Fibroblast of upper back skin (primary cell): ENCODE measurements around the gene RPUSD3.

Source experiments
- DNase-seq: peaks from one replicate; pipeline ENCODE4 v3.0.0-alpha.2; 2013

Gene RPUSD3

DNA sequence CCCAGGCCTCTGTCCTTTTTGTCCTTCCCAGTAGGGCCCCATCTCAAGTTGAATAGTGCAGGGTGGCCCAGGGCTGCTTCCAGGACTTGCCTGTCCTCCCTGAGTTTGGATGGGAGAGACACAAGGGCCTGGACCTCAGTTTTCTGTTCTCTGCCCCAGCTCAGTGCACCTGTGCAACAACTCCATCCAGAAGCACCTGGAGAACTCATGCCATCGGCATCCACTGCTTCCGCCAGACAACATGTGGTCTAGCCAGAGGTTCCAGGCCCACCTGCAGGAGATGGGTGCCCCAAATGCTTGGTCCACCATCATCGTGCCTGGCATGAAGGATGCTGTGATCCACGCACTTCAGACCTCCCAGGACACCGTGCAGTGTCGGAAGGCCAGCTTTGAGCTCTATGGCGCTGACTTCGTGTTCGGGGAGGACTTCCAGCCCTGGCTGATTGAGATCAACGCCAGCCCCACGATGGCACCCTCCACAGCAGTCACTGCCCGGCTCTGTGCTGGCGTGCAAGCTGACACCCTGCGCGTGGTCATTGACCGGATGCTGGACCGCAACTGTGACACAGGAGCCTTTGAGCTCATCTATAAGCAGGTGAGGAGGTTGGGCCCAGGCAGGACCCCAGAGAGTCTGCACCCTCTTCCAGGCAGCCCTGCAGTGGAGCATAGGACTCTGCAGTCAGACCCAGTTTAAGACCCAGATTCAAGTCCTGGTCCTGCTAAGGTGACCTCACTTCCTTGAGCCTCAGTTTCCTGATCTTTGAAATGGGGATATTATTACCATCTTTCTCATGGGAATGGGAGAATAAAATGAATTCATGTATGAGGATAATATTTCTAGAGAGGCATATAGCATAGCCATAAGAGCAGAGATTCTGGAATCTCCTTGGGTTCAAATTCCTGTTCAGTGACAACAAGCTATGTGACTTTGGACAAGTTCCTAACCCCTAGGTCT lies 14.7 kb downstream of the RPUSD3 start:
- no peak for DNase-seq

DNA sequence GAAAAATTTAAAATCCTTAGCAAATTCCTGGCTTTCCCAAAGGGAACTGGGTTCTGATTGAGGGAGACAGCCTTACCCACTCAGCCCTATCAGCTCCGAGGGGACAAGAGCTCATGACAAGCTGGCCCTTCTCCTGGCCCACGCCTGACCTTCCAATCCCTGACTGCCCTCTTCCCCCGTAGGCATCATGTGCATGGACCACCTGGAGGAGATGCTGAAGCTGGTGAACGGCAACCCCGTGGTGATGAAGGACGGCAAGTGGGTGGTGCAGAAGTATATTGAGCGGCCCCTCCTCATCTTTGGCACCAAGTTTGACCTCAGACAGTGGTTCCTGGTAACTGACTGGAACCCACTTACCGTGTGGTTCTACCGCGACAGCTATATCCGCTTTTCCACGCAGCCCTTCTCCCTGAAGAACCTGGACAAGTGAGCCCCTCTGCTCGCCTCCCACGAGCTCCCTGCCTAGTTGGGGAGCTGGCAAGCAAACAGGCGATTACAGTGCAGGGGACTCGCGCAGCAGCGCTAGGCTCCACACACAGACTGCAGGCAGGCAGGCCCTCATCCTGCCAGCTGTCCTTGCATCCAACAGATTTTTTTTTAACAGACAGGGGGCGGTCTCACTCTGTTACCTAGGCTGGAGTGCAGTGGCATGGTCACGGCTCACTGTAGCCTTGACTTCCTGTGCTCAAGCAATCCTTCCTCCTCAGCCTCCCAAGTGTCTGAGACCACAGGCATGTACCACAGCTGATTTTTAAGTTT lies 16.8 kb downstream of the RPUSD3 start:
- DNase-seq: peak; percentile 11

DNA sequence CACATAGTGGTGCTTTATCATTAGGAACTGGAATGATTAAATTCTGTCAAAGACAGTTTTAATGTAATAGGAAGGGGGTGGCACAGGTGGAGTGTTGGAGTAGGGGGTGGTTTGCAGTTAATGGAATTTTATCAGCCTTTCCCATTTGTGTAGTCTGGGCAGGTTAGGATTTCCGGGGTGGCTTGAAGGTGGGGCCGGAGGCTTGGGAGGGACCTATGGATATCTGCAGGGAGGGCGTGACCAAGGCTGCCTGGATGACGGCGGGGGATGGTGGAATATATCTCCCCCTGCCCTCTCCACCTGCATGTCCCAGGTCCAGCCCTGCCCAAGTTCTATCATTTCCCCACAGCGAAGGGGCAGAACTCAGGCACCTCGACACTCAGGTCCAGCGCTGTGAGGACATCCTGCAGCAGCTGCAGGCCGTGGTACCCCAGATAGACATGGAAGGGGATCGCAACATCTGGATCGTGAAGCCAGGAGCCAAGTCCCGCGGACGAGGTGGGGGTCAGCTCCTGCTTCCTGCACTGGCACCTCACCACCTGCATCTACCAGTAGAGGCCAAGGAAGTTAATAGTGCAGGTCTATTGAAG lies 18.3 kb downstream of the RPUSD3 start:
- no peak for DNase-seq

DNA sequence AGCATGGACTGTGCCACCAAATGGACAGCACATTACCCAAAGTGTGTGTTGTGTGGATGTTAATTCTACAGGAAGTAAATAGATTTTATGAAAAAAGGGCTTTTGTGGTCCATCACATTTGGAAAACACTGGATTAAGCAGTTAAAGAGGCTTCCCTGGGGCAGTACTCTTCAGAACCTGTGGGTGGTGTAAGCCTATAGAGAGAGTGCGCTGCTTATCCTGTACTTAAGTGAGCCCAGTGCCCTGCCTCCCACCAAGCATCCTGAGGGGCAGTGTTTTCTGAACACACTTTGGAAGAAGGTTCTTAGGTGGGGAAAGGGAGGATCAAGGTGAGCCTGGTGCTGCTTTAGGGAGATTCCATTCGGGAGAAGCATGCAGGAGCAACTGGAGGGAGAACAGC lies 22.9 kb downstream of the RPUSD3 start:
- no peak for DNase-seq

DNA sequence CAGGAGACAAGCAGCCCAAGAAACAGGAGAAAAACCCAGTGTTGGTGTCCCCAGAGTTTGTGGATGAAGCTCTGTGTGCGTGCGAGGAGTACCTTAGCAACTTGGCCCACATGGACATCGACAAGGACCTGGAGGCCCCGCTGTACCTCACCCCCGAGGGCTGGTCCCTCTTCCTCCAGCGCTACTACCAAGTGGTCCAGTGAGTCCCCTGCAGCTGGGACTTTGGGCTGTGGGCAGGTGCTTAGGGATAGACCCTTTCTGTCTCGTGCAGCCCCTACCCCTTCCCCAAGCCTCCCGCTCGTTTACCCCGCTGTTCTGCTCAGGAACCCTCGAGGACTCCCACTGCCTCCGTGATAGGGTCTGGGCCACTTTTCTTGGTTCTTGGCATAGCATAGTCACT lies 23.3 kb downstream of the RPUSD3 start:
- no peak for DNase-seq

DNA sequence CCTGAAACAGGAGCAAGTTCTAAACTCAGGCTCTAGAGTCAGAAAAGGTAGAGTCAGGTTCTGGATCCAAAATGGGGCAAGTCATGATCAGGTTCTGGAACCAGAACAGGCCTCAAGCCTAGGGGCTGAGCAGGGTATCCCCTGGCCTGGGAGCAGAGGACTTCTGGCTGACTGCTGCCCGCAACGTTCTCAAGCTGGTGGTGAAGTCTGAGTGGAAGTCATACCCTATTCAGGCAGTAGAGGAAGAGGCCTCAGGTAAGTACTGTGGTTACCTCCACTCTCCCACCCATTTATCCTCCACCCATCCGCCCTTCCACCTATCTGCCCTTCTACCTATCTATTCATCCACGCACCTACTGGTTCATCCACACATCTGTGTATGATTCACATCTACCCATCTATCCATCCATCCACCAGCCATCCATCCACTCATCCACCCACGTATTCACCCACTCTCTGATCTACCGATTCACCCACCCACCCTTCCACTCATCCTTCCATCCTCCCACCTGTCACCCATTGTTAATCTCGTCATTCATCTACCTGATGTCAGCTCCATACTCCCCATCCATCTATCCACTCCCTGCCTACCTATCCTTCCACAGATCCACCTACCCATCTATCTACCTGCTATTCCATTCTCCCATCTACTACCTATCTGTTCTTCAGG lies 25.0 kb downstream of the RPUSD3 start:
- no peak for DNase-seq

DNA sequence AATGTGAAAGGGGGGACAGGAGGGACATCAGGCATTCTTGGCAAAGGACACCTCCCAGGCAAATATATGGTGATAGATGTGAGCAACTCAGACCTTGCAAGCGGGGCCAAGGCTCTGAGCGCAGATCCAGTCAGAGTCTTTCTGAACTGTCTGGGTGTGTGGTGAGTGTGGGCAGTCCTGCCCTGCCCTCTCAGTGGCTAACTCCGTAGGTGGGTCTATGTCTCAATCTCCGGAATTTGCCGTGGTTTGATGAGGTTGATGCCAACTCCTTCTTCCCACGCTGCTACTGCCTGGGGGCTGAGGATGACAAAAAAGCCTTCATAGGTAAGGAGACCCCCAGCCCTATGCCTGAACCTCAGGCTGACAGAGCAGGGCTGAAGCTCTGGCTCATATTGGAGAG lies 26.4 kb downstream of the RPUSD3 start:
- DNase-seq: no peak

DNA sequence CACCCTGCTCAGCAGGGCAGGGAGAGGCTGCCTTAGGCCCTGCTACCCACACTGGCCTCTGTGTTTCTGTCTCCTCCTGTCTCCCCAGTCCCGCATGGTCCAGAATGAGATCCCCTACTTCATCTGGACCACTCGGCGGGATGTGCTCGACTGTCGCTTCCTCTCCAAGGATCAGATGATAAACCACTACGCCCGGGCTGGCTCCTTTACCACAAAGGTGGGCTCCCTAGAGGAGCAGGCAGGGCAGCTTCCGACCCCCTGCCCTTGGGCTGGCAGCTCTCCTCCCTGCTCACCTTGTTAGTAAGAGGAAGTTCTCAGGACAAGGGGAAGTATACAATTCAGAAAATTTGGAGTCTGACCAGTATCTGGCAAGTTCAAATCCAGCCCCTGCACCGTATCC lies 27.8 kb downstream of the RPUSD3 start:
- no peak for DNase-seq

DNA sequence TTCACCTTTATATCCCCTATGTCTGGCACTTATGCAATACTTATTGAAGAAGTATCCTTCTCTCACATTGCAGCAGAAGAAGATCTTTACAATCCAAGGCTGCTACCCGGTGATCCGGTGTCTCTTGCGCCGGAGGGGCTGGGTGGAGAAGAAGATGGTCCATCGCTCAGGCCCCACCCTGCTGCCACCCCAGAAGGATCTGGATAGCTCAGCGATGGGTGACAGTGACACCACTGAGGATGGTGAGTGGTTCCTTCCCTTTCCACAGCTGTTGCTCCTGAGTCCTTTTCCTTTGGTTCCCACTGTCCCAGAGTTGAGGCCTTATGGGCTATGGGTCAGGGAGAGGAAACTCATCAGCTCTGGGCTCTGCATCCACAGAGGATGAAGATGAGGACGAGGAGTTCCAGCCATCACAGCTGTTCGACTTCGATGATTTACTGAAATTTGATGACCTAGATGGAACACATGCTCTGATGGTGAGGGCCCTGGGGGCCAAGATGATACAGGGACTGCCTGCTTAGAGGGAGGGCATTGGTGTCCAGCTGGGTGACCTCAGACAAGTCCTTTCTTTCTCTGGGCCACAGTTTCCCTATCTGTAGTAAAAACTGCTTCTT lies 30.8 kb downstream of the RPUSD3 start:
- DNase-seq: no peak

DNA sequence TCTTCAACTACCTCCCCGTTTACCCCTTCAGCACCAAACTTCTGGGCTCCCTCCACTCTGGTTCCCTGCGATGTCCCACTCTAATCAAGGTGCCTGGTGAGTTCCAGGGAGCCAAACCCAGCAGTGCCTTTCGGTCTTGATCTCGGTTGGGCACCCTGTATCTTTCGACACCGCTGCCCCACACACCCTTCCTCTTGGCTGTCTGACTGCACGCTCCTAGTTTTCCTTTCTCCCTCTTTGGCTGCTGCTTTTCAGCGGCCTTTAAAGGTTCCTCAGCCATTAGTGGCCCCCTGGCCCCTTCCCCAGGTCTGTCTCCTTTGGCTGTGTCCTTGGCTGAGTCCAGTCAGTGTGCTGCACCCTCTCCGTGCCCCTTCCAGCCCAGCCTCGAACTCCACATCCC lies 33.0 kb downstream of the RPUSD3 start:
- DNase-seq: no peak

DNA sequence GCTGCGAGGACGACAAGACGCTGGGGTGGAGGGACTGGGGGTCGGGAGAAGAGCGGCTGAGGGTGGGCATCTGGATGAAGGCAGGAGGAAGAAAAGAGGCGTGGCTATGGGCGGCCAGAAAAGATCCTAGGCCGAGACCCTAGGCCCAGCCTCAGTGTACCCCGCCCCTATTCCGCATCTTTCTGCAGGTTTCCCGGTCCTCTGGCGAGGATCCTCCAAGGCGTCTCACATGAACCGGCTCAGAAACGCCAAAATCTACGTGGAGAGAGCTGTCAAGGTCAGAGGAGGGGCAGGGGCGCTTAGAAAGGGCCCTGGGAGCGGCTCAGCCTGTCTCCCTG lies 33.4 kb downstream of the RPUSD3 start:
- no peak for DNase-seq

DNA sequence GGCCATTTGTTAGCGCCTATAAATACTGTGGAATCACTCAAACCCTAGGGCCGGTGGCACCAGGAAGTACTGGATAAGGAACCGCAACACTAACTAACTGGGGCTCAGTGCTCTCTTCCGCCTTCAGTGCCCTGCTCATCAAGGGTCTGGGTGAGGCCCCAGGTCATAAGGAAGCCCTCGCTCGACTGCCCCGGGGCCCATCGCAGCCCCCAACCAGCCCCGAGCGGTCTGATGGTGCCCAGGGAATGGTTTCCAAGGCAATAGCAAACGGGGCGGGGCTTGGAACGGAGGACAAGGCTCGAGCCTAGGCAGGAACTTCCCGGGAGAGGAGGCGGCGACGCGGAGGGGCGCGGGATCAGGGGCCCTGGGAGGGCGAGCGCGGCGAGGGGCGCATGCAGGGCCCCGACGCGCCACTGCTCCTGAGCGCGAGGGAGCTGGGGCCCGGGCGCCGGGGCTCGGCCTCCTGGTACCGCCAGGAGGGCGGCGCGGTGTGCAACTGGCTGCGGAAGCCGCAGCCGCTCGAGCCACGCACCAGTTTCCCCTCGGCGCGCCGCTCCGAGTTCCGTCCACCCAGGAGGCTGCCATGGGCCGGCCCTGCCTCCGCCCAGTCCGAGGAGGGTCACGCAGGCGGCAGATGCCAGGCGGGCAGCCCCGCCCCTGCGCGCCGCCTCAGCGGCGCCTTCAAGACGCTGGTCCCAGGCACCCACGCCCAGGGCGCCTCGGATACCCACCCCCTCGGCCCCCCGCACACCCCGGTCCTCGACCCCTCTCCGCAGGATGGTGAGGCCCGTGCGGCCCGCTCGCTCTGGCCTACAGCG lies 34.0 kb downstream of the RPUSD3 start, which contains the start of gene TTLL3:
Gene TTLL3 (plus strand): TSS at position 648 of the 818 bp plus-strand sequence. CDS start 400 bp downstream, outside the sequence.
- DNase-seq: peak; percentile 56

DNA sequence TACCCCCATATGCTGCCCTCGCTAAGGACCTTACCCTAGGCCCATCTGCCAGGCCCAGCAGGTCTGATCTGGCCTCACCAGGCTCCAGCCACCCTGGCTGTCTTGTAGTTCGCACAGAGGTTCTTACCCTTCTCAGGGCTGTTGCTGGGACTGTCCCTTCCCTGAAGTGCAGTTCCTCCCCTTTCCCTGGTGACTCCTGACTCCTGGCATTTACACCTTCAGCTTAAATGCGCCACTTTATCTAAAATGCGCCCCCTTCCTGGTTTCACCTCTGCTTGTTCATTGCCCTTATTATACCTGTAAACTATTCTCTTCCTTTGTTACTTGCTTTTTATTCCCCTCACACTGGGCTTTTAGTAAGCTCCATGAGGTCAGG lies 34.6 kb downstream of the RPUSD3 start:
- no peak for DNase-seq

DNA sequence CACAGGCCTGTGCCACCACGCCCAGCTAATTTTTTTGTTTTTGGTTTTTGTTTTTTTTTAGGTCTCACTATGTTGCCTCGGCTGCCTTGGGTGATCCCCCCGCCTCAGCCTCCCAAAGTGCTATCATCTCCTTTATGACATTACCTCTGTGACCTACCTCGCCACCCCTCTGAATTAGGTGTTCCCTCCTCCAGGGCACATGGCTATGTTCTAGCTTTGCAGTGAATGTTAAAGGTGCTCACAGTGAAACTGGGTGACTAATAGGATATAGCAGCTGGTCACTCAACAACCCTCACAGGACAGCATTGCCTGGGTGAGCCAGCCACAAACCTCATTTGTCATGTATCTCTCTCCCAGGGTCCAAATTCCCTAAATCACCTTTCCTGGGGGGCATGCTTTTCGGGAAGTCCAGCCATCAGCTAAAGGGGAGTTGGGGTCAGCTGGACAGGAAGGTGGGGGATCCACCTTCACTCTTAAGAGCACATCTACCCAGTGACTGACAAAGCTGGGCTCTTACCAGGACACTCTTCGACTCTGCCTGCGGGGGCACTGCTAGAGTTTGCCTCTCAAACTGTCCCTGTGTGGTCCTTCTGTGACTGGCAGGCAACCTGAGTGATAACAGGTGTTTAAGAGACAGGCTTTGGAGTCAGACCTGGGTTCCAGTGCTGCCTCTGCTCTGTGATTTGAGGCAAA lies 35.3 kb downstream of the RPUSD3 start:
- peak; percentile 23 for DNase-seq

DNA sequence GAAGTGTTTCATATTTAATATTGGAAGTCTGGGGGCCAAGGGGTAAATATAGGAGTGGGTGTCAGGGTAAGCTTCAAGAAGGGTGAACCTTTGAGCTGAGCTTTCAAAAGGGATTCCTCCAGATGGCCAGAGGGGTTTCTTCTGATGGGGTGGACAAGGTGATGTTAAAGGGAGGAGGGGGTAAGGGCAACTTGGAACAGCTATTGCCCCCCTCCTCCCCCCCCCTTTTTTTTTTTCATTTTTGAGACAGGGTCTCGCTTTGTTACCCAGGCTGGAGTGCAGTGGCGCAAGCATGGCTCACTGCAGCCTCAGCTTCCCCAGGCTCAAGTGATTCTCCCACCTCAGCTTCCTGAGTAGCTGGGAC lies 35.8 kb downstream of the RPUSD3 start:
- no peak for DNase-seq

DNA sequence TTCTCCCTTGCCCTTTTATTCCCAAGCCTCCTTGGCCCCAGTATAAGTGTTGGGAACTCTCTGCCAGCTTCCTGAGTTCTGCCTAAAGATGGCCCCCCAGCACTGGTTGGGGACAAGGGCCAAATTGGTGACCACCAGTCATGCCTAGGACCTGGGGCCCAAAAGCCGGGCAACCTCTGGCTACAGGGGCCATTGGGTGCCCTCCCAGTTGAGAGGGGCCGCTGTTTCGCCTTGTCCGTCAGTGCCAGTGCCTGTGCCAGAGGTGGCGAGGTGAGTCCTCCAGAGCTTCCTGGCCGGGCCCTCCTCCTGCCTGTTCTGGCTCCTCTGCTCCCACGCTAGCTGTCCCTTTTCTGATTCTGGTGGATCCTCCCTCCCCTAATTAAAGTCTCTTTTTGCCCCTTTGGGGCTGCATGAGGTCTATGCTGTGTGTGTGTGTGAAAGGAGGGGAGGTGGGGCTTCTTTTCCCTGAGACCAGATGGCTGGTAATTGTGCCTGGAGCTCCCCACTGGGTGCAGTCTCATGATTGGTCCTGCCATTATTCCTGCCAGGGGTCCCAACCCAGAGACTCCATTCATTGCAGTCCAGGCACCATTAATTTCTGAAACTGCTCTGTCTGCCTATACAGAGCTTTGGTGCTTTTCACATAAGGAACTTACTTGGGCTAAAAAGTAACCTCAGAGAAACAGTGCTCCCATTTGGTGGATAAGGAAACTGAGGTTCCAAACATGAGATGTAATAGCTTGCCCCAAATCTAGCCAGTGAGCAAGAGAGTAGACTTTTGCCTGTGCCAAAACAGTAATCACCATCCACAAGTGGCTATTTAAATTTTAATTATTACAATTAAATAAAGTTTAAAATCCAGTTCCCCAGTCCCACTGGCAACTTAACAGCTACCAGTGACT lies 36.9 kb downstream of the RPUSD3 start:
- DNase-seq: no peak

DNA sequence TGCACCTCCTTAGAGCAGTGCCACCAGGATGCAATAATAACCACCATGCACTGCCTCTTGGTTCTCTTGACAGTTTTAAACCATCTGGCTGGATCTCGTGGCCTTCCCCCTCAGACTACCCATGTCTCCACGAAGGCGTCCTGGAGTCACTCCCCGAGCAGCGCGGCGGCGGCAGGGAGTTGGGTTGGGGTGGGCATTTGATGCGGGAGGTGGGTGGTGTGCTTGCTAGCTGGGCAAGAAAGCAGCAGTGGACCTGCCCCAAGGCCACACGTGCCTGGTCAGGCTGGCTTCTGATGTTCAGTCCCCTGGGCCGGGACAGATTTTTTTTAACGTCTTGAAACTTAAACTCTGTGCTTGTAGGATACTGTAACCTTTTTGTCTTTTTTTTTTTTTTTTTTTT lies 37.7 kb downstream of the RPUSD3 start:
- DNase-seq: no peak

DNA sequence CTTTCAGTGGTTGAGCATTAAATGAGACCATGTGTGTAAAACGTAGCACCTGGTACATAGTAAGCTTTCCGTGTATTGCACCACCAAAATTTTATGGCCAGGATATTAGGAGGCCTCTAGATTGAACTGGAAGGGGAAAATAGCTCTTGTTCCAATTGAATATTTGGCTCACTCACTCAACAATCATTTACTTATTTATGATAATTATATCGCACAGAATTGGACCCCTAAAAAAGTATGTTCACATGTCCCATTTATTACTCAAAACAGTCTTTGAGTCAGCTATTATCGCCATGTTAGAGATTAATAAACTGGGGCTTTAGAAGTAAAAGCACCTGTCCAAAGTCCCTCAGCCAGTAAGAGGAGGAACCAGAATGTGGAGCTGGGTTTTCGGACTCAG lies 38.8 kb downstream of the RPUSD3 start:
- no peak for DNase-seq

DNA sequence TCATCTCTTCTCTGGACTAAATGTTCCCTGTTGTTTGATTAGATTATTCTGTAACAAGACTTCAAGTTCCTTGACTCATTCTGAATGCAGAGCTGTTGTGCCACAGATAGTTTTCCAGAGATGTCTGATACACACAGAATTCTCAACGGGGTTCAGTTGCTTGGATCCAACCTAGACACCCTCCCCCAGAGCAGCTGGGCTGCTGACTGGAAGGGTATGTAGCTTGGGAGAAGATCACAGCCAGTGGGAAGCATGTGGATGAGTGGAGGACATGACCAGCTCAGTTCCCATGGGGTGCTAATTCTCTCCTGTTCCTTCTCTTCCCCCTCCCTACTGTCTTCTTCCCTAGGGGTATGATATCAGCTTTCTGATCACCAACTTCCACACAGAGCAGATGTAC lies 40.3 kb downstream of the RPUSD3 start:
- DNase-seq: no peak

DNA sequence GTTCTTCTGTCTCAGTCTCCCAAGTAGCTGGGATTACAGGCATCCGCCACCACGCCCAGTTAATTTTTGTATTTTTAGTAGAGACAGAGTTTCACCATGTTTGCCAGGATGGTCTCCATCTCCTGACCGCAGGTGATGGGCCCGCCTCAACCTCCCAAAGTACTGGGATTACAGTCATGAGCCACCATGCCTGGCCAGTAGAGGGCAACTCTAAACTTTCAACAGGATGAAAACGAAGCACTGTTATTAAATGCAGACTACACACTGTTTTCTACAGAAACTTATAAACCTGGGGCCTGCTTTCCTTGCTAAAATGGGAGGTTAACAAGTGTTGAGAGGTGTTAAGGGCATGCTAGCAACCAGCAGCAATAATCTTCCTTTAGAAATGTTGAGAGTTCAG lies 43.3 kb downstream of the RPUSD3 start:
- DNase-seq: no peak
